Mesendoderm (in vitro differentiated cells): ENCODE measurements around the gene SEC24C.

Source experiments
- DNase-seq: peaks from one replicate; pipeline ENCODE4 v3.0.0; 2013
- H2AK5ac ChIP-seq: 2 replicates; pipeline ENCODE4 v1.6.1; 2013; ENCODE audit warnings: low read length, inconsistent platforms
- H2BK120ac ChIP-seq: 2 replicates; pipeline ENCODE4 v1.6.1; 2013; ENCODE audit warnings: low read depth, mild to moderate bottlenecking, low read length, moderate library complexity, mixed read lengths
- H2BK15ac ChIP-seq: replicated peaks from 2 replicates; pipeline ENCODE4 v1.6.1; 2013; ENCODE audit warnings: low read depth, mild to moderate bottlenecking, moderate library complexity
- H2BK5ac ChIP-seq: 2 replicates; pipeline ENCODE4 v1.6.1; 2013; ENCODE audit warnings: low read length, inconsistent platforms
- H3K18ac ChIP-seq: 2 replicates; pipeline ENCODE4 v1.6.1; 2013; ENCODE audit warnings: mild to moderate bottlenecking, low read length, mixed read lengths
- H3K23ac ChIP-seq: one replicate; pipeline ENCODE4 v1.6.1; 2013; ENCODE audit warnings: low read length
- H3K27ac ChIP-seq: 2 replicates; pipeline ENCODE4 v1.5.1; 2013; ENCODE audit warnings: low read depth, mild to moderate bottlenecking, inconsistent platforms, low read length, moderate library complexity
- H3K27me3 ChIP-seq: 2 replicates; pipeline ENCODE4 v1.6.1; 2013; ENCODE audit warnings: low read length, control low read depth, mild to moderate bottlenecking, inconsistent platforms; ENCODE audit not compliant: insufficient read depth, poor library complexity
- H3K36me3 ChIP-seq: 2 replicates; pipeline ENCODE4 v1.6.1; 2013; ENCODE audit warnings: low read length, inconsistent platforms; ENCODE audit not compliant: control insufficient read depth, insufficient read depth
- H3K4ac ChIP-seq: one replicate; pipeline ENCODE4 v1.6.1; 2013; ENCODE audit warnings: low read depth, mild to moderate bottlenecking, low read length, moderate library complexity
- H3K4me1 ChIP-seq: 2 replicates; pipeline ENCODE4 v1.6.1; 2013; ENCODE audit warnings: low read depth, low read length, inconsistent platforms; ENCODE audit not compliant: control insufficient read depth
- H3K4me2 ChIP-seq: 2 replicates; pipeline ENCODE4 v1.6.1; 2013; ENCODE audit warnings: low read length
- H3K4me3 ChIP-seq: 2 replicates; pipeline ENCODE4 v1.5.1; 2013; ENCODE audit warnings: mild to moderate bottlenecking, low read length
- H3K56ac ChIP-seq: one replicate; pipeline ENCODE4 v1.6.1; 2013; ENCODE audit warnings: low read length
- H3K79me1 ChIP-seq: 2 replicates; pipeline ENCODE4 v1.6.1; 2013; ENCODE audit warnings: low read length, inconsistent platforms
- H3K79me2 ChIP-seq: 2 replicates; pipeline ENCODE4 v1.6.1; 2013; ENCODE audit warnings: mild to moderate bottlenecking, low read length; ENCODE audit not compliant: control insufficient read depth, insufficient read depth
- H3K9ac ChIP-seq: 2 replicates; pipeline ENCODE4 v1.6.1; 2013; ENCODE audit warnings: low read length, inconsistent platforms
- H4K5ac ChIP-seq: one replicate; pipeline ENCODE4 v1.6.1; 2013; ENCODE audit warnings: low read length
- H4K8ac ChIP-seq: one replicate; pipeline ENCODE4 v1.6.1; 2013; ENCODE audit warnings: low read depth, mild to moderate bottlenecking, control low read depth, low read length, moderate library complexity
- WGBS: extraction: QIAGEN DNeasy Blood & Tissue Kit; methylation state at CpG from one replicate; pipeline ENCODE4 v1.1.7; 2013; ENCODE audit warnings: low lambda C conversion rate, missing lambda C conversion rate; ENCODE audit not compliant: insufficient coverage; ENCODE audit errors: extremely low coverage; 5-methylcytosine and 5-hydroxymethylcytosine counted together

The SEC24C gene

GRCh38 chr10:73744664-73744975 is 448 bp downstream of the SEC24C start:
- no peak overlapping the region for H2AK5ac ChIP-seq
- H4K5ac ChIP-seq, result no peak overlapping the region
- peaks cover 13% of the 10 kb centered on the region for H3K4me1 ChIP-seq
- no peak overlapping the region for H4K8ac ChIP-seq
- H3K79me2 ChIP-seq, result peaks cover 5% of the 10 kb centered on the region
- peak overlapping the region; percentile 88 for H3K27ac ChIP-seq
- H2BK5ac ChIP-seq, result no peak overlapping the region
- H2BK15ac ChIP-seq, result no peak overlapping the region
- peak; percentile 83 for DNase-seq
- H3K27me3 ChIP-seq, result no peaks in the 10 kb centered on the region
- H2BK120ac ChIP-seq, result no peak overlapping the region
- no peak overlapping the region for H3K4ac ChIP-seq
- peak overlapping the region; percentile 80 for H3K56ac ChIP-seq
- peak overlapping the region; percentile 91 for H3K4me2 ChIP-seq
- peak overlapping the region; percentile 45 for H3K4me3 ChIP-seq
- H3K23ac ChIP-seq, result no peak overlapping the region
- peak overlapping the region; percentile 81 for H3K18ac ChIP-seq
- H3K36me3 ChIP-seq, result peaks cover 3% of the 10 kb centered on the region
- H3K79me1 ChIP-seq, result peaks cover 10% of the 10 kb centered on the region
- no CpG with 5 or more reads among the region's 10 CpGs for WGBS
- H3K9ac ChIP-seq, result peak overlapping the region; percentile 74

- no peak overlapping the region for H4K8ac ChIP-seq
- H3K79me2 ChIP-seq, result peaks cover 6% of the 10 kb centered on the region
- no peak overlapping the region for H3K27ac ChIP-seq
- H2BK15ac ChIP-seq, result no peak overlapping the region
- DNase-seq, result no peak
- H3K36me3 ChIP-seq, result peaks cover 6% of the 10 kb centered on the region
- WGBS, result no CpG with 5 or more reads among the region's 2 CpGs
- H2AK5ac ChIP-seq, result no peak overlapping the region
- H3K4me2 ChIP-seq, result no peak overlapping the region
- H2BK5ac ChIP-seq, result no peak overlapping the region
- no peak overlapping the region for H3K23ac ChIP-seq
- peaks cover 15% of the 10 kb centered on the region for H3K79me1 ChIP-seq
- H3K4me3 ChIP-seq, result no peak overlapping the region
- no peak overlapping the region for H3K4ac ChIP-seq
- H2BK120ac ChIP-seq, result no peak overlapping the region
- H3K56ac ChIP-seq, result no peak overlapping the region
- H4K5ac ChIP-seq, result no peak overlapping the region
- peaks cover 11% of the 10 kb centered on the region for H3K4me1 ChIP-seq
- H3K27me3 ChIP-seq, result no peaks in the 10 kb centered on the region
- H3K9ac ChIP-seq, result no peak overlapping the region
- no peak overlapping the region for H3K18ac ChIP-seq
Observed at GRCh38 chr10:73746721-73747120, 2.5 kb downstream of the SEC24C start.

GRCh38 chr10:73750819-73751218 is 6.6 kb downstream of the SEC24C start:
- H3K56ac ChIP-seq, result no peak overlapping the region
- no peak overlapping the region for H3K18ac ChIP-seq
- no peak overlapping the region for H3K4me2 ChIP-seq
- no peak for DNase-seq
- no peak overlapping the region for H4K5ac ChIP-seq
- no peaks in the 10 kb centered on the region for H3K4me1 ChIP-seq
- no peak overlapping the region for H3K9ac ChIP-seq
- H2AK5ac ChIP-seq, result no peak overlapping the region
- H3K79me2 ChIP-seq, result peaks cover 2% of the 10 kb centered on the region
- H3K23ac ChIP-seq, result no peak overlapping the region
- H2BK5ac ChIP-seq, result no peak overlapping the region
- no peaks in the 10 kb centered on the region for H3K27me3 ChIP-seq
- no CpG with 5 or more reads among the region's 1 CpG for WGBS
- H2BK15ac ChIP-seq, result no peak overlapping the region
- no peak overlapping the region for H3K4ac ChIP-seq
- no peak overlapping the region for H3K4me3 ChIP-seq
- no peak overlapping the region for H3K27ac ChIP-seq
- H2BK120ac ChIP-seq, result no peak overlapping the region
- peaks cover 8% of the 10 kb centered on the region for H3K36me3 ChIP-seq
- peaks cover 7% of the 10 kb centered on the region for H3K79me1 ChIP-seq
- no peak overlapping the region for H4K8ac ChIP-seq

- no peak overlapping the region for H4K8ac ChIP-seq
- no peak overlapping the region for H4K5ac ChIP-seq
- H3K36me3 ChIP-seq, result peaks cover 3% of the 10 kb centered on the region
- no peak overlapping the region for H3K4ac ChIP-seq
- H2BK120ac ChIP-seq, result no peak overlapping the region
- no peak overlapping the region for H3K18ac ChIP-seq
- H3K4me3 ChIP-seq, result no peak overlapping the region
- no peak overlapping the region for H2BK5ac ChIP-seq
- no peak overlapping the region for H3K4me2 ChIP-seq
- no CpG with 5 or more reads among the region's 1 CpG for WGBS
- no peak overlapping the region for H3K56ac ChIP-seq
- no peak overlapping the region for H3K9ac ChIP-seq
- no peak overlapping the region for H3K27ac ChIP-seq
- H3K79me1 ChIP-seq, result no peaks in the 10 kb centered on the region
- H3K4me1 ChIP-seq, result no peaks in the 10 kb centered on the region
- H2AK5ac ChIP-seq, result no peak overlapping the region
- H2BK15ac ChIP-seq, result no peak overlapping the region
- no peak for DNase-seq
- no peaks in the 10 kb centered on the region for H3K79me2 ChIP-seq
- H3K23ac ChIP-seq, result no peak overlapping the region
- H3K27me3 ChIP-seq, result no peaks in the 10 kb centered on the region
Observed at GRCh38 chr10:73756183-73756582, 12.0 kb downstream of the SEC24C start.

GRCh38 chr10:73758704-73759511 is 14.7 kb downstream of the SEC24C start:
- no peak overlapping the region for H3K23ac ChIP-seq
- H4K5ac ChIP-seq, result no peak overlapping the region
- no peak overlapping the region for H2AK5ac ChIP-seq
- H3K79me1 ChIP-seq, result no peaks in the 10 kb centered on the region
- H3K56ac ChIP-seq, result no peak overlapping the region
- no peak overlapping the region for H3K4ac ChIP-seq
- no peak overlapping the region for H3K4me3 ChIP-seq
- H3K27me3 ChIP-seq, result no peaks in the 10 kb centered on the region
- no peak overlapping the region for H4K8ac ChIP-seq
- no peak overlapping the region for H3K9ac ChIP-seq
- H3K18ac ChIP-seq, result no peak overlapping the region
- no peak overlapping the region for H2BK5ac ChIP-seq
- H3K4me2 ChIP-seq, result no peak overlapping the region
- peaks cover 15% of the 10 kb centered on the region for H3K36me3 ChIP-seq
- no peak overlapping the region for H2BK120ac ChIP-seq
- no CpG with 5 or more reads among the region's 9 CpGs for WGBS
- no peak overlapping the region for H3K27ac ChIP-seq
- no peaks in the 10 kb centered on the region for H3K4me1 ChIP-seq
- H2BK15ac ChIP-seq, result no peak overlapping the region
- no peaks in the 10 kb centered on the region for H3K79me2 ChIP-seq
- DNase-seq, result no peak
